HCT116 (cell line): Measurements from ENCODE around the gene AOPEP. TPM values are rescaled to one million over a fixed set of nuclear protein-coding genes. Genes with fewer than 3 reads are reported as not detected.

ENCODE experiments used
- ATAC-seq: fragments of 200-7000 bp; cut with Tn5 transposase; 2 replicates; pipeline ENCODE4 v1.9.1; 2020; ENCODE audit warnings: mild to moderate bottlenecking, moderate library complexity
- BruUV-seq: library from RNA; stranded (reverse); fragments of 400-500 nt; replicated peaks from 2 replicates; lab custom pipeline; 2021; lab: Mats Ljungman, UMichigan
- CTCF ChIA-PET: fragments of 300-600 bp; sonication (Branson Sonifier 250); formaldehyde crosslinking; loops from one replicate; lab custom pipeline; 2021; ENCODE audit warnings: antibody characterized with exemption; lab: Charles Lee
- POLR2A ChIA-PET: fragments of 300-600, 350-600 bp; sonication (Branson Sonifier 250); formaldehyde crosslinking; loops from one replicate; lab custom pipeline; 2021; ENCODE audit warnings: antibody characterized with exemption; lab: Charles Lee
- RAD21 ChIA-PET, 2 experiments: fragments of 300-600 bp; sonication (Branson Sonifier 250); formaldehyde crosslinking; loops; one replicate each; lab custom pipeline; 2023; ENCODE audit warnings: low total read pairs in 2 of 2; ENCODE audit not compliant: uncharacterized antibody in 2 of 2, unreplicated experiment in 2 of 2, low non-redundant PET in 1 of 2; lab: Charles Lee
- DNase-seq: peaks from one replicate; pipeline ENCODE4 v3.0.0-alpha.2; 2010; ENCODE audit warnings: low read depth, low spot score
- H2AFZ ChIP-seq: fragments of 200-600 bp; shearing (Covaris generic), sonication (generic); 2 replicates; pipeline ENCODE4 v1.6.1; 2017; ENCODE audit warnings: low read depth, mixed run types, mixed read lengths, antibody characterized with exemption, low read length; ENCODE audit not compliant: poor library complexity, severe bottlenecking
- H3K27ac ChIP-seq: 2 replicates; pipeline ENCODE4 v1.5.1; 2012; ENCODE audit warnings: low read depth, low read length
- H3K27me3 ChIP-seq: fragments of 200-600 bp; sonication (generic); 2 replicates; pipeline ENCODE4 v1.6.1; 2016; ENCODE audit warnings: mixed run types, low read length, mixed read lengths; ENCODE audit not compliant: insufficient read depth
- H3K36me3 ChIP-seq, 2 experiments: fragments of 200-500 bp in 1 of 2; fragments of 200-600 bp in 1 of 2; sonication (Bioruptor generic) in 1 of 2; sonication (generic) in 1 of 2; 2 replicates each; pipeline versions ENCODE4 v1.5.1 to v1.6.1; 2014 to 2016; ENCODE audit warnings: low read length in 2 of 2, inconsistent platforms in 1 of 2, mixed read lengths in 1 of 2, mixed run types in 1 of 2; ENCODE audit not compliant: insufficient read depth in 2 of 2, control insufficient read depth in 1 of 2
- H3K4me1 ChIP-seq, 2 experiments: fragments of 200-600 bp in 1 of 2; sonication (generic) in 1 of 2; 2 replicates each; pipeline versions ENCODE4 v1.5.1 to v1.6.1; 2012 to 2017; ENCODE audit warnings: low read length in 2 of 2, inconsistent platforms in 1 of 2, mild to moderate bottlenecking in 1 of 2, mixed read lengths in 1 of 2, mixed run types in 1 of 2, moderate library complexity in 1 of 2; ENCODE audit not compliant: insufficient read depth in 2 of 2, control insufficient read depth in 1 of 2
- H3K4me2 ChIP-seq: fragments of 200-600 bp; sonication (generic); 2 replicates; pipeline ENCODE4 v1.6.1; 2017; ENCODE audit warnings: mixed run types, low read length, mixed read lengths
- H3K4me3 ChIP-seq, 2 experiments: fragments of 200-600 bp in 1 of 2; sonication (generic) in 1 of 2; replicated peaks in 1 of 2; 2 replicates each; pipeline ENCODE4 v1.5.1; 2011 to 2016; ENCODE audit warnings: low read length in 2 of 2, control low read depth in 1 of 2, low read depth in 1 of 2, mild to moderate bottlenecking in 1 of 2, mixed read lengths in 1 of 2, mixed run types in 1 of 2
- H3K79me2 ChIP-seq: fragments of 200-600 bp; sonication (generic); 2 replicates; pipeline ENCODE4 v1.6.1; 2017; ENCODE audit warnings: mild to moderate bottlenecking, mixed run types, low read length, moderate library complexity, mixed read lengths; ENCODE audit not compliant: insufficient read depth
- H3K9ac ChIP-seq: fragments of 200-600 bp; sonication (generic); 2 replicates; pipeline ENCODE4 v1.6.1; 2016; ENCODE audit warnings: low read length, mixed read lengths
- H3K9me2 ChIP-seq: fragments of 200-600 bp; sonication (generic), shearing (Covaris generic); 2 replicates; pipeline ENCODE4 v1.6.1; 2017; ENCODE audit warnings: mixed run types, mild to moderate bottlenecking, moderate library complexity; ENCODE audit not compliant: insufficient read depth
- H3K9me3 ChIP-seq, 2 experiments: fragments of 200-500 bp in 1 of 2; fragments of 200-600 bp in 1 of 2; sonication (Bioruptor generic) in 1 of 2; sonication (generic) in 1 of 2; 2 replicates each; pipeline ENCODE4 v1.6.1; 2014 to 2017; ENCODE audit warnings: low read length in 2 of 2, mixed read lengths in 2 of 2, inconsistent platforms in 1 of 2, low read depth in 1 of 2, mild to moderate bottlenecking in 1 of 2, mixed run types in 1 of 2, moderate library complexity in 1 of 2; ENCODE audit not compliant: control insufficient read depth in 1 of 2, insufficient read depth in 1 of 2
- H4K20me1 ChIP-seq: fragments of 200-600 bp; sonication (generic), shearing (Covaris generic); 2 replicates; pipeline ENCODE4 v1.6.1; 2017; ENCODE audit warnings: mixed run types, mild to moderate bottlenecking, moderate library complexity; ENCODE audit not compliant: insufficient read depth
- CBX3 ChIP-seq: IDR thresholded peaks from 2 replicates; pipeline ENCODE4 v1.6.1; 2012; ENCODE audit warnings: low read depth
- ELF1 ChIP-seq: IDR thresholded peaks from 2 replicates; pipeline ENCODE4 v1.6.1; 2012; ENCODE audit warnings: low read depth, borderline replicate concordance
- EZH2phosphoT487 ChIP-seq: fragments of 200-600 bp; IDR thresholded peaks from 2 replicates; pipeline ENCODE4 v1.6.1; 2018; ENCODE audit warnings: antibody characterized with exemption, borderline replicate concordance
- FOSL1 ChIP-seq: IDR thresholded peaks from 2 replicates; pipeline ENCODE4 v1.6.1; 2012; ENCODE audit warnings: low read depth
- JUND ChIP-seq: IDR thresholded peaks from 2 replicates; pipeline ENCODE4 v1.6.1; 2012
- MAX ChIP-seq: IDR thresholded peaks from 2 replicates; pipeline ENCODE4 v1.6.1; 2012
- POLR2A ChIP-seq: IDR thresholded peaks from 2 replicates; pipeline ENCODE4 v1.7.0; 2011; ENCODE audit warnings: borderline replicate concordance; ENCODE audit not compliant: insufficient read depth, insufficient read length; ENCODE audit errors: extremely low read depth
- POLR2AphosphoS5 ChIP-seq: IDR thresholded peaks from 2 replicates; pipeline ENCODE4 v1.6.1; 2011; ENCODE audit warnings: mild to moderate bottlenecking, low read depth, low read length, moderate library complexity
- RAD21 ChIP-seq: IDR thresholded peaks from 2 replicates; pipeline ENCODE4 v1.6.1; 2012; ENCODE audit warnings: low read depth, mild to moderate bottlenecking
- SIN3A ChIP-seq: IDR thresholded peaks from 2 replicates; pipeline ENCODE4 v1.6.1; 2012; ENCODE audit warnings: low read depth
- SP1 ChIP-seq: IDR thresholded peaks from 2 replicates; pipeline ENCODE4 v1.6.1; 2012; ENCODE audit warnings: low read depth
- SRF ChIP-seq: IDR thresholded peaks from 2 replicates; pipeline ENCODE4 v1.6.1; 2012; ENCODE audit warnings: low read depth
- TCF7L2 ChIP-seq: IDR thresholded peaks from 2 replicates; pipeline ENCODE4 v1.7.0; 2011; ENCODE audit warnings: borderline replicate concordance, inconsistent platforms; ENCODE audit not compliant: insufficient read depth, insufficient read length; ENCODE audit errors: extremely low read depth
- YY1 ChIP-seq: IDR thresholded peaks from 2 replicates; pipeline ENCODE4 v1.6.1; 2011; ENCODE audit warnings: low read length, low read depth, moderate library complexity, mild to moderate bottlenecking; ENCODE audit not compliant: insufficient replicate concordance; ENCODE audit errors: extremely low read depth
- intact Hi-C: fragments of 100-400 bp; cut with micrococcal nuclease; formaldehyde crosslinking; loops from 2 replicates; pipeline ENCODE4 v1.10.0; 2022
- total RNA-seq: library from RNA; stranded (reverse); gene quantifications from one replicate; pipeline ENCODE4 v1.2.1, GENCODE V29; 2021; ENCODE audit not compliant: unreplicated experiment
- TF ChIP-seq, protein P1 (sequence below), 3 experiments: fragments of 200-600 bp in 1 of 3; sonication (generic) in 1 of 3; IDR thresholded peaks in 2 of 3; conservative IDR thresholded peaks in 1 of 3; 2 replicates each; pipeline ENCODE4 v1.5.1; 2012 to 2017; ENCODE audit warnings: low read depth in 2 of 3, low read length in 2 of 3, antibody characterized with exemption in 1 of 3, borderline replicate concordance in 1 of 3, control low read depth in 1 of 3, mild to moderate bottlenecking in 1 of 3, mixed read lengths in 1 of 3, mixed run types in 1 of 3, moderate library complexity in 1 of 3; ENCODE audit not compliant: insufficient read depth in 1 of 3

The AOPEP gene
- total RNA-seq, 1 experiment from 2014 or later: 15.1 TPM

DNA sequence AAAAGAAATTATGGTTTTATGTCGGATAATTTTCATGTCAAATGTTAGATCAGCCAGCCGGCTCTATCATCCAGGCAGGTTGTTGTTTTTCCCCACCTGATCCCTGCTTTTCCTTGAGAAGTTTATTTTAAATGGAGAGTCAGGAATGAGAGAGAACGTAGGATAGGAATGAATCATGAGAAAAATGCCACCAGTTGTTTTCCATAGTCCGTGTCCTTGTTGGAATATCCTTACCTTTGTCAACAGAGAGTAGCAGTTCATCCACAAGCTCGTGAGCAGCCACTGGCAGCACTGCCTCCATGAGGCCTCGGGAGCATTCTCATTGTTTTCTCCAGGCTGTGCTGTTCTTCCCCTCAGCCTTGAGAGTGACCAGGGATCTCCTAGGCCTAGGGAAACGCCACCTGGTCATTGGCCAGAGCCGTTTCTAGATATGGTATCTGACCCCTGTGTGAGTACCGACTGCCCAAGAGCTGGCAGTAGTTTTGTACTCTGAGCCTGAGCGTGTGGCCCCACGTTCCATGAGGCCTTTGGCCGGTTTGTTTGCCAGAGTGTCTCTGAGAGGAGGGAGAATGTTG lies 297.7 kb downstream of the AOPEP start:
- Histone ChIP-seq H3K36me3 (peaks cover 0 to 3% of the 10 kb centered on the region in 2 experiments; a peak in 2 of 4 replicates), H3K27me3 (no peaks in the 10 kb centered on the region), H3K9me3 (no peaks in the 10 kb centered on the region), H3K4me1 (peaks cover 45 to 46% of the 10 kb centered on the region in 2 experiments), H3K4me3 (no peak overlapping the region), H3K4me2 (peak overlapping the region; percentile 64), H2AFZ (no peak overlapping the region), H3K79me2 (peaks cover 6% of the 10 kb centered on the region; the same call in 1 of the 2 replicates), H3K27ac (peak overlapping the region; percentile 86), H3K9ac (peak overlapping the region; percentile 50), H4K20me1 (no peaks in the 10 kb centered on the region), H3K9me2 (no peaks in the 10 kb centered on the region)
- intact Hi-C loops: no loop called here
- no peak for DNase-seq
- BruUV-seq: no TSS peak
- ChIA-PET RAD21 (no interaction called here), POLR2A (no interaction called here), CTCF (no interaction called here)
- TF ChIP-seq JUND (no peak), SP1 (no peak), FOSL1 (no peak), RAD21 (no peak; the same call in 1 of the 2 replicates), MAX (no peak), CBX3 (no peak), TCF7L2 (no peak), ELF1 (no peak), SRF (no peak), POLR2A (no peak), EZH2phosphoT487 (no peak), POLR2AphosphoS5 (no peak), SIN3A (no peak), YY1 (no peak)
- TF ChIP-seq, protein P1, sequence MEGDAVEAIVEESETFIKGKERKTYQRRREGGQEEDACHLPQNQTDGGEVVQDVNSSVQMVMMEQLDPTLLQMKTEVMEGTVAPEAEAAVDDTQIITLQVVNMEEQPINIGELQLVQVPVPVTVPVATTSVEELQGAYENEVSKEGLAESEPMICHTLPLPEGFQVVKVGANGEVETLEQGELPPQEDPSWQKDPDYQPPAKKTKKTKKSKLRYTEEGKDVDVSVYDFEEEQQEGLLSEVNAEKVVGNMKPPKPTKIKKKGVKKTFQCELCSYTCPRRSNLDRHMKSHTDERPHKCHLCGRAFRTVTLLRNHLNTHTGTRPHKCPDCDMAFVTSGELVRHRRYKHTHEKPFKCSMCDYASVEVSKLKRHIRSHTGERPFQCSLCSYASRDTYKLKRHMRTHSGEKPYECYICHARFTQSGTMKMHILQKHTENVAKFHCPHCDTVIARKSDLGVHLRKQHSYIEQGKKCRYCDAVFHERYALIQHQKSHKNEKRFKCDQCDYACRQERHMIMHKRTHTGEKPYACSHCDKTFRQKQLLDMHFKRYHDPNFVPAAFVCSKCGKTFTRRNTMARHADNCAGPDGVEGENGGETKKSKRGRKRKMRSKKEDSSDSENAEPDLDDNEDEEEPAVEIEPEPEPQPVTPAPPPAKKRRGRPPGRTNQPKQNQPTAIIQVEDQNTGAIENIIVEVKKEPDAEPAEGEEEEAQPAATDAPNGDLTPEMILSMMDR (IDR thresholded peaks at IDR 0.05 in 2 of 3, conservative IDR thresholded peaks at IDR 0.05 in 1 of 3; ENCODE audit: borderline replicate concordance in 1 of 3, insufficient read depth in 1 of 3, low read depth in 2 of 3, low read length in 2 of 3): no peak; a peak in 1 of 6 replicates
- peak; percentile 45 for ATAC-seq
